CD4-positive, alpha-beta T cell (primary cell): Measurements from ENCODE around the gene SFTPB. TPM values are rescaled to one million over a fixed set of nuclear protein-coding genes. Genes with fewer than 3 reads are reported as not detected.

Experiments
- ATAC-seq: fragments of 200-7000 bp; cut with Tn5 transposase; one replicate; pipeline ENCODE4 v1.10.0; 2022; ENCODE audit warnings: mild to moderate bottlenecking; ENCODE audit not compliant: poor library complexity
- CTCF ChIA-PET: fragments of 350-600 bp; sonication (Branson Sonifier 250); formaldehyde crosslinking; loops from one replicate; lab custom pipeline; 2021; ENCODE audit warnings: antibody characterized with exemption, inconsistent platforms; lab: Charles Lee
- POLR2A ChIA-PET: fragments of 350-600 bp; sonication (Branson Sonifier 250); formaldehyde crosslinking; loops from one replicate; lab custom pipeline; 2021; ENCODE audit warnings: antibody characterized with exemption, inconsistent platforms; lab: Charles Lee
- DNase-seq, 14 experiments: peaks; one replicate each; pipeline ENCODE4 v3.0.0-alpha.2; 2013 to 2020; ENCODE audit warnings: mixed read lengths in 2 of 14
- H3K27ac ChIP-seq, 2 donors: one replicate each; pipeline versions ENCODE4 v1.5.1 to v1.7.0; 2013; ENCODE audit warnings: low read length in 2 of 2, low read depth in 1 of 2, mild to moderate bottlenecking in 1 of 2
- H3K27me3 ChIP-seq, 2 experiments: 1 replicate in 1 of 2; 2 replicates in 1 of 2; pipeline versions ENCODE4 v1.6.1 to v1.7.0; 2013; ENCODE audit warnings: low read length in 2 of 2, control low read depth in 1 of 2, mild to moderate bottlenecking in 1 of 2, moderate library complexity in 1 of 2; ENCODE audit not compliant: insufficient read depth in 2 of 2, control insufficient read depth in 1 of 2
- H3K36me3 ChIP-seq: one replicate; pipeline ENCODE4 v1.6.1; 2013; ENCODE audit warnings: low read length, control low read depth; ENCODE audit not compliant: insufficient read depth
- H3K4me1 ChIP-seq: one replicate; pipeline ENCODE4 v1.6.1; 2013; ENCODE audit warnings: low read length, control low read depth; ENCODE audit not compliant: insufficient read depth
- H3K4me3 ChIP-seq: one replicate; pipeline ENCODE4 v1.5.1; 2013; ENCODE audit warnings: mild to moderate bottlenecking, low read length, moderate library complexity
- H3K9me3 ChIP-seq, 2 experiments: 1 replicate in 1 of 2; 2 replicates in 1 of 2; pipeline versions ENCODE4 v1.6.1 to v1.7.0; 2013; ENCODE audit warnings: low read length in 2 of 2, mild to moderate bottlenecking in 2 of 2, control low read depth in 1 of 2, moderate library complexity in 1 of 2; ENCODE audit not compliant: control insufficient read depth in 1 of 2, insufficient read depth in 1 of 2
- H3K27ac Mint-ChIP-seq: one replicate; pipeline ENCODE4 v1.8.0; 2020; ENCODE audit warnings: mixed read lengths
- H3K27me3 Mint-ChIP-seq: one replicate; pipeline ENCODE4 v1.8.0; 2021; ENCODE audit warnings: mixed read lengths
- H3K36me3 Mint-ChIP-seq: one replicate; pipeline ENCODE4 v1.8.0; 2021; ENCODE audit warnings: low read depth, mixed read lengths
- H3K4me1 Mint-ChIP-seq: one replicate; pipeline ENCODE4 v1.8.0; 2021; ENCODE audit warnings: low read depth, mixed read lengths
- H3K4me3 Mint-ChIP-seq: one replicate; pipeline ENCODE4 v1.8.0; 2020; ENCODE audit warnings: mild to moderate bottlenecking, mixed read lengths
- H3K9me3 Mint-ChIP-seq: one replicate; pipeline ENCODE4 v1.8.0; 2020; ENCODE audit warnings: mixed read lengths
- intact Hi-C, 2 experiments: fragments of 100-400 bp; cut with DNase I in 1 of 2; cut with micrococcal nuclease in 1 of 2; formaldehyde crosslinking; loops; one replicate each; pipeline versions ENCODE4 v1.15.1 to v1.9.0; 2023 to 2025; cut with DNase I, micrococcal nuclease
- total RNA-seq, 174 experiments: library from RNA in 2 of 174; stranded (reverse) in 2 of 174; gene quantifications; one replicate each; pipeline ENCODE4 v1.2.3 and lab custom pipeline; 2021 to 2026
- TF ChIP-seq, protein P1 (sequence below): fragments of 200-600 bp; IDR thresholded peaks from one replicate; pipeline ENCODE4 v1.8.0; 2022; ENCODE audit warnings: antibody characterized with exemption, mild to moderate bottlenecking

The SFTPB gene
- total RNA-seq, 2 experiments from 2014 or later: not detected

DNA sequence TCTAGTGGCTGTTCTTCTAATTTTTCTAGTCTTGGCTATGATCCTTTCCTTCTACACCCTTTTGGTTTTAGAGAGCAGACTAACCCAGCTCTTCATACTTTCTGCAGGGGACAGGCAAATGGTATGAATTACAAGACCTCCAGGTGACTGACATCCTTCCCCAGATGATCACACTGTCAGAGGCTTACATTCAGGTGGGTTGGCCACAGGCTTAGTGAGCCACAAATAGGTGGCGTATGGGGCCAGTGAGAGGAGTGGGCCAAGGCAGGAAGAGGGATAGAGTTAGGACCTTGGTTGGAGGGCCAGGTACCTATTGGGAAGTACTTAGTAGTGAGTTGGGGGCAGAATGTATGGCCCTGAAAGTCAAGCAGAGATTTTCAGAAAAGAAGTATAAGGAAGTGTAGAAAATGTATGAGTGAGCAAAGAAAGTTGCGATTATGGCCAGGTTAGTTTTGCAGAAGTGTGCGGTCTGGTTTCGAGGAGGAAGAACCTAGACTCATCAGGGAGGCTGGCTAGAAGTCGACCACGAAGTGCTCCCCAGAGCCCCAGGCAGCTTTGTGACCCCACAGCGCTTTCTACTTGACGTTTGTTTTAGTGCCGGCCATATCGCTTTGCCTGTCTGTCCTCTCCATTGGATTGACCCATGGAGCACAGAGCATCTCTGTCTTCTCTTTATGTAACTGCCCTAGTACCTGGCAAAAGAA, 20.0 kb downstream of the SFTPB start:
- Histone ChIP-seq H3K4me3 (no peak overlapping the region), H3K4me1 (no peaks in the 10 kb centered on the region), H3K27ac (no peak overlapping the region), H3K27me3 (no peaks in the 10 kb centered on the region), H3K36me3 (peaks cover 86% of the 10 kb centered on the region), H3K9me3 (no peaks in the 10 kb centered on the region)
- intact Hi-C loops: no loop called here
- peak in 2 of 14 experiments; percentile 15 to 21 for DNase-seq
- ChIA-PET POLR2A (no interaction called here), CTCF (interaction anchor here (2.0 kb wide), 1 partner anchor 11 kb away, joined by 7 read pairs; no protein-coding TSS in a partner anchor)
- no peaks in the 10 kb centered on the region for H3K27me3 Mint-ChIP-seq
- no peaks in the 10 kb centered on the region for H3K4me1 Mint-ChIP-seq
- H3K36me3 Mint-ChIP-seq: peaks cover 94% of the 10 kb centered on the region
- no peak for ATAC-seq
- no peak overlapping the region for H3K27ac Mint-ChIP-seq
- H3K4me3 Mint-ChIP-seq: no peak overlapping the region
- TF ChIP-seq, protein P1, sequence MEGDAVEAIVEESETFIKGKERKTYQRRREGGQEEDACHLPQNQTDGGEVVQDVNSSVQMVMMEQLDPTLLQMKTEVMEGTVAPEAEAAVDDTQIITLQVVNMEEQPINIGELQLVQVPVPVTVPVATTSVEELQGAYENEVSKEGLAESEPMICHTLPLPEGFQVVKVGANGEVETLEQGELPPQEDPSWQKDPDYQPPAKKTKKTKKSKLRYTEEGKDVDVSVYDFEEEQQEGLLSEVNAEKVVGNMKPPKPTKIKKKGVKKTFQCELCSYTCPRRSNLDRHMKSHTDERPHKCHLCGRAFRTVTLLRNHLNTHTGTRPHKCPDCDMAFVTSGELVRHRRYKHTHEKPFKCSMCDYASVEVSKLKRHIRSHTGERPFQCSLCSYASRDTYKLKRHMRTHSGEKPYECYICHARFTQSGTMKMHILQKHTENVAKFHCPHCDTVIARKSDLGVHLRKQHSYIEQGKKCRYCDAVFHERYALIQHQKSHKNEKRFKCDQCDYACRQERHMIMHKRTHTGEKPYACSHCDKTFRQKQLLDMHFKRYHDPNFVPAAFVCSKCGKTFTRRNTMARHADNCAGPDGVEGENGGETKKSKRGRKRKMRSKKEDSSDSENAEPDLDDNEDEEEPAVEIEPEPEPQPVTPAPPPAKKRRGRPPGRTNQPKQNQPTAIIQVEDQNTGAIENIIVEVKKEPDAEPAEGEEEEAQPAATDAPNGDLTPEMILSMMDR: no peak
- no peaks in the 10 kb centered on the region for H3K9me3 Mint-ChIP-seq

GRCh38 chr2:85646166-85646565, 21.8 kb downstream of the SFTPB start:
- H3K36me3 ChIP-seq: peaks cover 90% of the 10 kb centered on the region
- H3K27me3 ChIP-seq: no peaks in the 10 kb centered on the region
- H3K27me3 Mint-ChIP-seq: no peaks in the 10 kb centered on the region
- H3K27ac Mint-ChIP-seq: no peak overlapping the region
- ChIA-PET POLR2A (no interaction called here), CTCF (interaction anchor here (1.0 to 1.5 kb wide), 2 partner anchors 9 to 94 kb away, joined by 3 to 4 read pairs; no protein-coding TSS in a partner anchor)
- intact Hi-C loops: no loop called here
- no peak overlapping the region for H3K27ac ChIP-seq
- DNase-seq (no peak), ATAC-seq (no peak)
- H3K4me3 ChIP-seq: no peak overlapping the region
- peaks cover 95% of the 10 kb centered on the region for H3K36me3 Mint-ChIP-seq
- H3K4me1 ChIP-seq: no peaks in the 10 kb centered on the region
- TF ChIP-seq, protein P1: no peak
- H3K4me1 Mint-ChIP-seq: peaks cover 6% of the 10 kb centered on the region
- no peaks in the 10 kb centered on the region for H3K9me3 Mint-ChIP-seq
- no peaks in the 10 kb centered on the region for H3K9me3 ChIP-seq
- H3K4me3 Mint-ChIP-seq: no peak overlapping the region

DNA sequence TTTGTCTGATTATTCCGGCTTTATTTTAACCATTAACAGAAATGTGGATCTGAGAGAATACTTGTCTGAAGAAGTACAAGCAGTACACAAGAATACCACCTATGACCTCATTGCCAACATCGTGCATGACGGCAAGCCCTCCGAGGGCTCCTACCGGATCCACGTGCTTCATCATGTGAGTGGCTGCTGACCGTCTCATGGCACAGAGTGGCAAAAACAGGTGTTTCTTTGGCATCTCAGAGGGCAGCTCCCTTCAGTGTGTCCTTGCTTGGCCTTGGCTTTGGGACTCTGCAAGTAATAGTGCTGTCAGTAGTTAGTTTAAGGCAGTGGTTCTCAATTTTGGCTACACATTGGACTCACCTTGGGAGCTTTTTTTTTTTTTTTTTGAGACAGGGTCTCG, 23.1 kb downstream of the SFTPB start:
- Histone ChIP-seq H3K27me3 (no peaks in the 10 kb centered on the region), H3K4me3 (no peak overlapping the region), H3K4me1 (no peaks in the 10 kb centered on the region), H3K36me3 (peaks cover 96% of the 10 kb centered on the region), H3K9me3 (no peaks in the 10 kb centered on the region), H3K27ac (no peak overlapping the region)
- ATAC-seq: no peak
- TF ChIP-seq, protein P1: no peak
- no peak for DNase-seq
- POLR2A ChIA-PET: no interaction called here
- peaks cover 6% of the 10 kb centered on the region for H3K4me1 Mint-ChIP-seq
- no peak overlapping the region for H3K4me3 Mint-ChIP-seq
- no peaks in the 10 kb centered on the region for H3K27me3 Mint-ChIP-seq
- intact Hi-C loops: no loop called here
- peaks cover 99% of the 10 kb centered on the region for H3K36me3 Mint-ChIP-seq
- CTCF ChIA-PET: interaction anchor here (1.5 kb wide), 1 partner anchor 8 kb away, joined by 4 read pairs; no protein-coding TSS in a partner anchor
- H3K9me3 Mint-ChIP-seq: no peaks in the 10 kb centered on the region
- no peak overlapping the region for H3K27ac Mint-ChIP-seq
